Measurements from ENCODE around the gene ZNF621. TPM values are rescaled to one million over a fixed set of nuclear protein-coding genes. Genes with fewer than 3 reads are reported as not detected.

Gene ZNF621
- total RNA-seq, 1 experiment from 2014 or later: 23.6 TPM

DNA sequence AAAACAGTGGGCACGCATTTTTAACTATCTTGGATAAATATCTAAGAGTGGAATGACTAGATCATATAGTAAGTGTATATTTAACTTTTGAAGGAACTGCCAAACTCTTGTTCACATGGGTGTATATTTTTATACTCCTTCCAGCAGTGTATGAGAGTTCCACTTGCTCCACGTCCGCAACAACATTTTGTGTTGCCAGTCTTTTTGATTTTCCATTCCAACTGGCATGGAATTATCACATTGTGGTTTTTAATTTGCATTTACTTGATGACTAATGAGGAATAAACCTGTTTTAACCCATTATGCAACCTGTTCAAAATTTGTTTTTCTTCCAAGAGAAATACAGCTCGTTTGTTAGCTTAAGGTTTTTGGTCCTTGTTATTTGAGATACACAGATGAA, 51.6 kb downstream of the ZNF621 start:
- no TSS peak for BruUV-seq (replicated peaks)

DNA sequence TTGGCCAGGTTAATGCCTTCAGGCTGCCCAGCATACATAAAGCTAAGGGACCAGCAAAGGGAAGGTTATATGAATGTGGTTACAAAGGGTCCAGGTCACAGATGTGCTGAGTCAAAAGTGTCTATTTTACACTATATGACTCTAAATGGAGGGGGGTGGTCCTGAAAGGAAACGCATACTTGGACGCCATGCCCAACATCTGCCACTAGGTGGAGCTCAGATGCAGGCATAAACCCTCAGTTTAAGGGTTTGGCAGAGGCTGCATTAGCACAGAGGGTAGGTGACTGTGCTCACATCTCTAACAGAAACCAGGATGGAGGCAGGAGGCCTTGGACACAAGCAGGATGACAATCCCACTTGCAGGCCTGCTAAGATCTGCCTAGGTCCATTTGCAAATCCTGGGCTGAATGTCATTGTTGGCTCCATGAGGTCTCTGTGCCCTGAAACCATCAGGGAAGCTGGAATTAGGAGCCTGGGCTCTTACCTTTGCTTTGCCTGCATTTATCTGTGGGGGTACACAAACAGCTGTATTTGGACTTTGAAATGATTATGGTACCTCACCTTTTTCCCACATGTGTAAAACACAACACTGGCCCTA, 55.8 kb downstream of the ZNF621 start:
- H3K27ac Mint-ChIP-seq (ENCODE audit: unreplicated experiment): no peak overlapping the region
- intact Hi-C loops (cut with micrococcal nuclease; ENCODE audit: unreplicated experiment): loop anchor here (1.0 to 10.0 kb wide), 4 partner anchors 144 to 1301 kb away; no protein-coding TSS in a partner anchor
- H3K36me3 Mint-ChIP-seq (ENCODE audit: insufficient read depth, unreplicated experiment): no peaks in the 10 kb centered on the region
- DNase-seq: peak; percentile 63 to 74
- Histone ChIP-seq H3K36me3 (ENCODE audit: control insufficient read depth, insufficient read depth, low read length) (no peaks in the 10 kb centered on the region), H3K4me1 (no peaks in the 10 kb centered on the region), H3K4me3 (ENCODE audit: low read depth, low read length) (no peak overlapping the region), H3K27me3 (replicated peaks; ENCODE audit: control insufficient read depth, insufficient read depth, low read length) (no peaks in the 10 kb centered on the region), H3K9me3 (no peaks in the 10 kb centered on the region)
- H3K4me3 Mint-ChIP-seq (ENCODE audit: unreplicated experiment): no peak overlapping the region
- peaks cover 3% of the 10 kb centered on the region for H3K27me3 Mint-ChIP-seq (ENCODE audit: insufficient read depth, unreplicated experiment)
- TF ChIP-seq, protein P1, sequence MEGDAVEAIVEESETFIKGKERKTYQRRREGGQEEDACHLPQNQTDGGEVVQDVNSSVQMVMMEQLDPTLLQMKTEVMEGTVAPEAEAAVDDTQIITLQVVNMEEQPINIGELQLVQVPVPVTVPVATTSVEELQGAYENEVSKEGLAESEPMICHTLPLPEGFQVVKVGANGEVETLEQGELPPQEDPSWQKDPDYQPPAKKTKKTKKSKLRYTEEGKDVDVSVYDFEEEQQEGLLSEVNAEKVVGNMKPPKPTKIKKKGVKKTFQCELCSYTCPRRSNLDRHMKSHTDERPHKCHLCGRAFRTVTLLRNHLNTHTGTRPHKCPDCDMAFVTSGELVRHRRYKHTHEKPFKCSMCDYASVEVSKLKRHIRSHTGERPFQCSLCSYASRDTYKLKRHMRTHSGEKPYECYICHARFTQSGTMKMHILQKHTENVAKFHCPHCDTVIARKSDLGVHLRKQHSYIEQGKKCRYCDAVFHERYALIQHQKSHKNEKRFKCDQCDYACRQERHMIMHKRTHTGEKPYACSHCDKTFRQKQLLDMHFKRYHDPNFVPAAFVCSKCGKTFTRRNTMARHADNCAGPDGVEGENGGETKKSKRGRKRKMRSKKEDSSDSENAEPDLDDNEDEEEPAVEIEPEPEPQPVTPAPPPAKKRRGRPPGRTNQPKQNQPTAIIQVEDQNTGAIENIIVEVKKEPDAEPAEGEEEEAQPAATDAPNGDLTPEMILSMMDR (IDR thresholded peaks at IDR 0.05; ENCODE audit: insufficient read depth in 1 of 2, low read depth in 1 of 2, low read length in 1 of 2, severe bottlenecking in 1 of 2, unreplicated experiment in 1 of 2): peak; percentile 91 to 94
- ChIA-PET CTCF (interaction anchor here (0.6 to 0.9 kb wide), 2 partner anchors 9 to 119 kb away, joined by 4 to 5 read pairs; no protein-coding TSS in a partner anchor), POLR2A (no interaction called here)
- no peaks in the 10 kb centered on the region for H3K9me3 Mint-ChIP-seq (ENCODE audit: unreplicated experiment)
- BruUV-seq (replicated peaks): no TSS peak
- no peaks in the 10 kb centered on the region for H3K4me1 Mint-ChIP-seq (ENCODE audit: low read depth, unreplicated experiment)

More for the DNA sequence above, 51.6 kb downstream of the ZNF621 start:
- no peaks in the 10 kb centered on the region for H3K36me3 Mint-ChIP-seq (ENCODE audit: insufficient read depth, unreplicated experiment)
- Histone ChIP-seq H3K27me3 (replicated peaks; ENCODE audit: control insufficient read depth, insufficient read depth, low read length) (no peaks in the 10 kb centered on the region), H3K4me3 (ENCODE audit: low read depth, low read length) (no peak overlapping the region), H3K9me3 (no peaks in the 10 kb centered on the region), H3K36me3 (ENCODE audit: control insufficient read depth, insufficient read depth, low read length) (no peaks in the 10 kb centered on the region), H3K4me1 (no peaks in the 10 kb centered on the region)
- H3K4me1 Mint-ChIP-seq (ENCODE audit: low read depth, unreplicated experiment): no peaks in the 10 kb centered on the region
- H3K27ac Mint-ChIP-seq (ENCODE audit: unreplicated experiment): no peak overlapping the region
- intact Hi-C loops (cut with micrococcal nuclease; ENCODE audit: unreplicated experiment): no loop called here
- DNase-seq: no peak
- ChIA-PET POLR2A (no interaction called here), CTCF (no interaction called here)
- H3K4me3 Mint-ChIP-seq (ENCODE audit: unreplicated experiment): no peak overlapping the region
- TF ChIP-seq, protein P1 (IDR thresholded peaks at IDR 0.05; ENCODE audit: insufficient read depth in 1 of 2, low read depth in 1 of 2, low read length in 1 of 2, severe bottlenecking in 1 of 2, unreplicated experiment in 1 of 2): no peak
- H3K9me3 Mint-ChIP-seq (ENCODE audit: unreplicated experiment): no peaks in the 10 kb centered on the region
- peaks cover 7% of the 10 kb centered on the region for H3K27me3 Mint-ChIP-seq (ENCODE audit: insufficient read depth, unreplicated experiment)

DNA sequence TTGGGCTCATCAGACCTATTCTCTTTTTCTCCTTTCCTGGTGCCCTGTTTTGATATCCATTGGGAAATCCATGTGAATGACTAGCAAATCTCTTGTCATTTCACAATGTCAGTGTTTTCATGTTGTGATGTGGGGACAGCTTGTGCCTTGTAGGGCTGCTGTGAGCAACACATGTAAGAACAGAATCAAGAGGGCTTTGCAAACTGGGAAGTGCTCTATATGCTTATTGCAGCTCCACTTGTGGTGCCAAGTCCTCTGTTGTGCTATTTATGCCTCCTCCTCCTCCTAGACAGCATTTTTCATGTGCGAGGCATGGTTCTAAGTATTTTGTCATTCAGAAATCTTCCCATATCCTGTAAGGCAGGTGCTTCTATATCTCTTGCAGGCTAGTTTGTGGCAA, 56.4 kb downstream of the ZNF621 start:
- no peaks in the 10 kb centered on the region for H3K36me3 Mint-ChIP-seq (ENCODE audit: insufficient read depth, unreplicated experiment)
- no peaks in the 10 kb centered on the region for H3K4me1 ChIP-seq
- no peak overlapping the region for H3K4me3 ChIP-seq (ENCODE audit: low read depth, low read length)
- ChIA-PET CTCF (interaction anchor here (0.5 to 0.9 kb wide), 2 partner anchors 8 to 85 kb away, joined by 3 to 4 read pairs; no protein-coding TSS in a partner anchor), POLR2A (no interaction called here)
- H3K9me3 Mint-ChIP-seq (ENCODE audit: unreplicated experiment): no peaks in the 10 kb centered on the region
- H3K9me3 ChIP-seq: no peaks in the 10 kb centered on the region
- intact Hi-C loops (cut with micrococcal nuclease; ENCODE audit: unreplicated experiment): loop anchor here (5.0 to 10.0 kb wide), 2 partner anchors 144 to 621 kb away; no protein-coding TSS in a partner anchor
- no peaks in the 10 kb centered on the region for H3K36me3 ChIP-seq (ENCODE audit: control insufficient read depth, insufficient read depth, low read length)
- no peaks in the 10 kb centered on the region for H3K4me1 Mint-ChIP-seq (ENCODE audit: low read depth, unreplicated experiment)
- H3K27me3 ChIP-seq (replicated peaks; ENCODE audit: control insufficient read depth, insufficient read depth, low read length): no peaks in the 10 kb centered on the region
- BruUV-seq (replicated peaks): no TSS peak
- H3K27me3 Mint-ChIP-seq (ENCODE audit: insufficient read depth, unreplicated experiment): no peaks in the 10 kb centered on the region
- TF ChIP-seq, protein P1 (IDR thresholded peaks at IDR 0.05; ENCODE audit: insufficient read depth in 1 of 2, low read depth in 1 of 2, low read length in 1 of 2, severe bottlenecking in 1 of 2, unreplicated experiment in 1 of 2): no peak
- H3K27ac Mint-ChIP-seq (ENCODE audit: unreplicated experiment): no peak overlapping the region
- H3K4me3 Mint-ChIP-seq (ENCODE audit: unreplicated experiment): no peak overlapping the region
- DNase-seq: no peak

Data from Caco-2 (cell line).